OCI-LY1 (cell line): ENCODE results near the gene ETNK2.

ENCODE experiments used
- H2AFZ ChIP-seq: fragments of 200-600 bp; sonication (generic), shearing (Covaris generic); 2 replicates; pipeline ENCODE4 v1.6.0; 2014; ENCODE audit warnings: antibody characterized with exemption, mild to moderate bottlenecking, low read length
- H3F3A ChIP-seq: fragments of 200-600 bp; sonication (generic), shearing (Covaris generic); 2 replicates; pipeline ENCODE4 v1.6.0; 2014; ENCODE audit warnings: mild to moderate bottlenecking, antibody characterized with exemption, low read length, moderate library complexity; ENCODE audit not compliant: insufficient read depth
- H3K27ac ChIP-seq: fragments of 200-600 bp; sonication (generic); 2 replicates; pipeline ENCODE4 v1.5.1; 2014; ENCODE audit warnings: low read length, mixed run types, mild to moderate bottlenecking, low read depth; ENCODE audit not compliant: poor library complexity, severe bottlenecking
- H3K27me3 ChIP-seq: fragments of 200-600 bp; sonication (generic); 2 replicates; pipeline ENCODE4 v1.6.0; 2014; ENCODE audit warnings: antibody characterized with exemption, mild to moderate bottlenecking, low read length, moderate library complexity; ENCODE audit not compliant: insufficient read depth
- H3K36me3 ChIP-seq: fragments of 200-600 bp; sonication (generic); 2 replicates; pipeline ENCODE4 v1.6.1; 2014; ENCODE audit warnings: mild to moderate bottlenecking, antibody characterized with exemption, low read length, moderate library complexity, mixed read lengths; ENCODE audit not compliant: insufficient read depth
- H3K4me1 ChIP-seq: fragments of 200-600 bp; sonication (generic); 2 replicates; pipeline ENCODE4 v1.5.1; 2014; ENCODE audit warnings: mild to moderate bottlenecking, low read length, moderate library complexity; ENCODE audit not compliant: insufficient read depth, severe bottlenecking
- H3K4me2 ChIP-seq: fragments of 200-600 bp; sonication (generic), shearing (Covaris generic); 2 replicates; pipeline ENCODE4 v1.6.1; 2014; ENCODE audit warnings: low read length
- H3K4me3 ChIP-seq: fragments of 200-600 bp; sonication (generic); 2 replicates; pipeline ENCODE4 v1.5.1; 2014; ENCODE audit warnings: low read length, low read depth, mild to moderate bottlenecking, mixed read lengths; ENCODE audit not compliant: poor library complexity, severe bottlenecking
- H3K79me2 ChIP-seq: fragments of 200-600 bp; shearing (Covaris generic); 2 replicates; pipeline ENCODE4 v1.6.1; 2016; ENCODE audit warnings: mixed run types, low read length, mixed read lengths; ENCODE audit not compliant: insufficient read depth
- H3K9ac ChIP-seq: fragments of 200-600 bp; sonication (generic), shearing (Covaris generic); 2 replicates; pipeline ENCODE4 v1.6.1; 2014; ENCODE audit warnings: mild to moderate bottlenecking, low read length, mixed read lengths
- H3K9me2 ChIP-seq: fragments of 200-600 bp; sonication (generic), shearing (Covaris generic); 2 replicates; pipeline ENCODE4 v1.6.1; 2014; ENCODE audit warnings: low read depth, mild to moderate bottlenecking, low read length, mixed read lengths
- H3K9me3 ChIP-seq: fragments of 200-600 bp; shearing (Covaris generic); 2 replicates; pipeline ENCODE4 v1.6.1; 2014; ENCODE audit warnings: low read length, mixed read lengths
- H4K20me1 ChIP-seq: fragments of 200-600 bp; sonication (generic), shearing (Covaris generic); 2 replicates; pipeline ENCODE4 v1.6.0; 2016; ENCODE audit warnings: mild to moderate bottlenecking, low read length; ENCODE audit not compliant: insufficient read depth
- CTCF ChIP-seq: fragments of 200-600 bp; sonication (generic), shearing (Covaris generic); IDR thresholded peaks from 2 replicates; pipeline ENCODE4 v1.5.1; 2017; ENCODE audit warnings: mild to moderate bottlenecking, antibody characterized with exemption, low read length, moderate library complexity, mixed read lengths
- EZH2 ChIP-seq: fragments of 200-600 bp; sonication (generic), shearing (Covaris generic); IDR thresholded peaks from 2 replicates; pipeline ENCODE4 v1.8.0; 2017; ENCODE audit warnings: borderline replicate concordance, mixed run types, mild to moderate bottlenecking, antibody characterized with exemption, low read length, moderate library complexity, mixed read lengths

The ETNK2 gene

GRCh38 chr1:204150702-204151551, 917 bp downstream of the ETNK2 start:
- Histone ChIP-seq H3K27me3 (no peaks in the 10 kb centered on the region), H3K4me1 (no peaks in the 10 kb centered on the region), H3F3A (no peaks in the 10 kb centered on the region), H4K20me1 (no peaks in the 10 kb centered on the region), H3K36me3 (no peaks in the 10 kb centered on the region), H3K9ac (no peak overlapping the region), H3K4me3 (no peak overlapping the region), H3K27ac (no peak overlapping the region), H3K9me2 (no peaks in the 10 kb centered on the region), H3K4me2 (peak overlapping the region; percentile 21; the same call in 1 of the 2 replicates), H2AFZ (no peak overlapping the region), H3K9me3 (no peaks in the 10 kb centered on the region), H3K79me2 (no peaks in the 10 kb centered on the region)
- no peak for TF ChIP-seq CTCF

GRCh38 chr1:204149635-204150565, 1.9 kb downstream of the ETNK2 start:
- no peak overlapping the region for H3K9ac ChIP-seq
- H3K27ac ChIP-seq = no peak overlapping the region
- H4K20me1 ChIP-seq = no peaks in the 10 kb centered on the region
- H3K27me3 ChIP-seq = no peaks in the 10 kb centered on the region
- H3F3A ChIP-seq = no peaks in the 10 kb centered on the region
- no peak for TF ChIP-seq CTCF
- no peak for TF ChIP-seq EZH2
- H2AFZ ChIP-seq = no peak overlapping the region
- H3K36me3 ChIP-seq = no peaks in the 10 kb centered on the region
- H3K4me3 ChIP-seq = no peak overlapping the region
- H3K4me1 ChIP-seq = no peaks in the 10 kb centered on the region
- no peaks in the 10 kb centered on the region for H3K9me3 ChIP-seq
- H3K4me2 ChIP-seq = no peak overlapping the region
- no peaks in the 10 kb centered on the region for H3K79me2 ChIP-seq
- no peaks in the 10 kb centered on the region for H3K9me2 ChIP-seq

GRCh38 chr1:204149107-204149506, 2.7 kb downstream of the ETNK2 start:
- H3F3A ChIP-seq = no peaks in the 10 kb centered on the region
- H3K9me3 ChIP-seq = no peaks in the 10 kb centered on the region
- H3K4me2 ChIP-seq = no peak overlapping the region
- H3K27me3 ChIP-seq = no peaks in the 10 kb centered on the region
- no peaks in the 10 kb centered on the region for H3K36me3 ChIP-seq
- H3K9me2 ChIP-seq = no peaks in the 10 kb centered on the region
- H3K79me2 ChIP-seq = no peaks in the 10 kb centered on the region
- no peak overlapping the region for H3K4me3 ChIP-seq
- TF ChIP-seq CTCF (no peak), EZH2 (no peak)
- no peak overlapping the region for H3K9ac ChIP-seq
- H2AFZ ChIP-seq = no peak overlapping the region
- no peaks in the 10 kb centered on the region for H3K4me1 ChIP-seq
- H3K27ac ChIP-seq = no peak overlapping the region
- H4K20me1 ChIP-seq = no peaks in the 10 kb centered on the region
